ENCODE results near the gene BEND3.
A peak's percentile ranks its signal among the peaks of the same experiment; 100 is the strongest.
"Not testable (repeated sequence)": the region's sequence is repeated elsewhere in the genome, so short reads cannot be mapped to it uniquely, and the experiment has no call there.

Gene BEND3

GRCh38 chr6:107120404-107120803, 5.1 kb upstream of the BEND3 start:
- DNase-seq (ENCODE audit: low read depth): no peak

GRCh38 chr6:107118976-107119375, 3.7 kb upstream of the BEND3 start:
- no peak for DNase-seq (ENCODE audit: low read depth)

- not testable (repeated sequence) for DNase-seq (ENCODE audit: low read depth)
Observed at GRCh38 chr6:107118540-107118939, 3.2 kb upstream of the BEND3 start.

- no peak for DNase-seq (ENCODE audit: low read depth)
Observed at GRCh38 chr6:107116931-107117330, 1.6 kb upstream of the BEND3 start.

- peak; percentile 4 for DNase-seq (ENCODE audit: low read depth)
Observed at GRCh38 chr6:107116328-107116892, 1.1 kb upstream of the BEND3 start.

GRCh38 chr6:107115695-107116327, 496 bp upstream of the BEND3 start:
- peak; percentile 4 for DNase-seq (ENCODE audit: low read depth)

GRCh38 chr6:107114213-107114925, 946 bp downstream of the BEND3 start:
- DNase-seq (ENCODE audit: low read depth): peak; percentile 64

- DNase-seq (ENCODE audit: low read depth): no peak
Observed at GRCh38 chr6:107110200-107110599, 5.1 kb downstream of the BEND3 start.

GRCh38 chr6:107108201-107108890, 7.0 kb downstream of the BEND3 start:
- no peak for DNase-seq (ENCODE audit: low read depth)

GRCh38 chr6:107107791-107108190, 7.5 kb downstream of the BEND3 start:
- no peak for DNase-seq (ENCODE audit: low read depth)

- no peak for DNase-seq (ENCODE audit: low read depth)
Observed at GRCh38 chr6:107106165-107106564, 9.2 kb downstream of the BEND3 start.

GRCh38 chr6:107105511-107106116, 9.7 kb downstream of the BEND3 start:
- DNase-seq (ENCODE audit: low read depth): no peak

- no peak for DNase-seq (ENCODE audit: low read depth)
Observed at GRCh38 chr6:107103082-107103481, 12.2 kb downstream of the BEND3 start.

GRCh38 chr6:107102414-107102805, 12.9 kb downstream of the BEND3 start:
- no peak for DNase-seq (ENCODE audit: low read depth)

GRCh38 chr6:107101686-107102413, 13.5 kb downstream of the BEND3 start:
- DNase-seq (ENCODE audit: low read depth): no peak

GRCh38 chr6:107101211-107101610, 14.1 kb downstream of the BEND3 start:
- no peak for DNase-seq (ENCODE audit: low read depth)

GRCh38 chr6:107098436-107099307, 16.6 kb downstream of the BEND3 start:
- DNase-seq (ENCODE audit: low read depth): no peak

GRCh38 chr6:107084459-107084858, 30.9 kb downstream of the BEND3 start:
- not testable (repeated sequence) for DNase-seq (ENCODE audit: low read depth)

GRCh38 chr6:107083921-107084320, 31.4 kb downstream of the BEND3 start:
- no peak for DNase-seq (ENCODE audit: low read depth)

GRCh38 chr6:107083047-107083768, 32.1 kb downstream of the BEND3 start:
- no peak for DNase-seq (ENCODE audit: low read depth)

Measured in activated T-cell treated with anti-CD3 and anti-CD28 coated beads for 24 hours (primary cell).